GM19328 (cell line): ENCODE measurements around the gene ULK2.
"Not testable (repeated sequence)": the region's sequence is repeated elsewhere in the genome, so short reads cannot be mapped to it uniquely, and the experiment has no call there.

Experiments
- ATAC-seq: cut with Tn5 transposase; IDR thresholded peaks from one replicate; pipeline ENCODE4 v1.9.1; 2021; ENCODE audit warnings: mild to moderate bottlenecking, moderate library complexity; ENCODE audit not compliant: unreplicated experiment

ULK2 gene

GRCh38 chr17:19768046-19768782 lies 99.5 kb downstream of the ULK2 start:
- ATAC-seq: no peak

GRCh38 chr17:19766421-19767270 lies 101.1 kb downstream of the ULK2 start:
- ATAC-seq: peak; percentile 50

- no peak for ATAC-seq
Measured at GRCh38 chr17:19766016-19766415, 101.7 kb downstream of the ULK2 start.

- ATAC-seq: not testable (repeated sequence)
Measured at GRCh38 chr17:19763991-19764390, 103.7 kb downstream of the ULK2 start.

- ATAC-seq: no peak
Measured at GRCh38 chr17:19763416-19763815, 104.3 kb downstream of the ULK2 start.

- no peak for ATAC-seq
Measured at GRCh38 chr17:19762515-19762961, 105.2 kb downstream of the ULK2 start.

GRCh38 chr17:19760746-19761145 lies 107.0 kb downstream of the ULK2 start:
- no peak for ATAC-seq

- ATAC-seq: no peak
Measured at GRCh38 chr17:19759568-19760549, 107.9 kb downstream of the ULK2 start.

GRCh38 chr17:19757536-19758180 lies 110.1 kb downstream of the ULK2 start:
- no peak for ATAC-seq

- ATAC-seq: no peak
Measured at GRCh38 chr17:19756546-19756945, 111.2 kb downstream of the ULK2 start.

- no peak for ATAC-seq
Measured at GRCh38 chr17:19755821-19756510, 111.8 kb downstream of the ULK2 start.

GRCh38 chr17:19755392-19755791 lies 112.3 kb downstream of the ULK2 start:
- ATAC-seq: no peak

GRCh38 chr17:19753661-19754463 lies 113.9 kb downstream of the ULK2 start:
- ATAC-seq: no peak

- ATAC-seq: no peak
Measured at GRCh38 chr17:19753051-19753509, 114.7 kb downstream of the ULK2 start.

GRCh38 chr17:19752216-19753050 lies 115.3 kb downstream of the ULK2 start:
- no peak for ATAC-seq

GRCh38 chr17:19750835-19751234 lies 116.9 kb downstream of the ULK2 start:
- no peak for ATAC-seq

- no peak for ATAC-seq
Measured at GRCh38 chr17:19750020-19750572, 117.6 kb downstream of the ULK2 start.

GRCh38 chr17:19748807-19749193 lies 118.9 kb downstream of the ULK2 start:
- ATAC-seq: no peak
